ENCODE measurements around the gene CYSLTR1.

GRCh38 chrX:78326401-78326800 lies 1.0 kb downstream of the CYSLTR1 start:
- TF ChIP-seq CTCF (IDR thresholded peaks at IDR 0.05) (no peak), EP300 (IDR thresholded peaks at IDR 0.05) (no peak)

Data from gastroesophageal sphincter (tissue), 3 donors.